Lower leg skin (tissue), 3 donors: ENCODE measurements around the gene SGIP1.

Source experiments
- POLR2A ChIP-seq, 2 donors: fragments of 450-650 bp; IDR thresholded peaks; one replicate each; pipeline ENCODE4 v1.6.1; 2016 to 2017; ENCODE audit warnings: antibody characterized with exemption in 2 of 2, mild to moderate bottlenecking in 1 of 2, moderate library complexity in 1 of 2
- TF ChIP-seq, protein P1 (sequence below), 3 donors: fragments of 450-650 bp; IDR thresholded peaks; one replicate each; pipeline ENCODE4 v1.5.1; 2016; ENCODE audit warnings: antibody characterized with exemption in 3 of 3, mild to moderate bottlenecking in 3 of 3, moderate library complexity in 2 of 3

- TF ChIP-seq, protein P1, sequence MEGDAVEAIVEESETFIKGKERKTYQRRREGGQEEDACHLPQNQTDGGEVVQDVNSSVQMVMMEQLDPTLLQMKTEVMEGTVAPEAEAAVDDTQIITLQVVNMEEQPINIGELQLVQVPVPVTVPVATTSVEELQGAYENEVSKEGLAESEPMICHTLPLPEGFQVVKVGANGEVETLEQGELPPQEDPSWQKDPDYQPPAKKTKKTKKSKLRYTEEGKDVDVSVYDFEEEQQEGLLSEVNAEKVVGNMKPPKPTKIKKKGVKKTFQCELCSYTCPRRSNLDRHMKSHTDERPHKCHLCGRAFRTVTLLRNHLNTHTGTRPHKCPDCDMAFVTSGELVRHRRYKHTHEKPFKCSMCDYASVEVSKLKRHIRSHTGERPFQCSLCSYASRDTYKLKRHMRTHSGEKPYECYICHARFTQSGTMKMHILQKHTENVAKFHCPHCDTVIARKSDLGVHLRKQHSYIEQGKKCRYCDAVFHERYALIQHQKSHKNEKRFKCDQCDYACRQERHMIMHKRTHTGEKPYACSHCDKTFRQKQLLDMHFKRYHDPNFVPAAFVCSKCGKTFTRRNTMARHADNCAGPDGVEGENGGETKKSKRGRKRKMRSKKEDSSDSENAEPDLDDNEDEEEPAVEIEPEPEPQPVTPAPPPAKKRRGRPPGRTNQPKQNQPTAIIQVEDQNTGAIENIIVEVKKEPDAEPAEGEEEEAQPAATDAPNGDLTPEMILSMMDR (IDR thresholded peaks at IDR 0.05) = no peak
- TF ChIP-seq POLR2A (IDR thresholded peaks at IDR 0.05) = no peak
These were observed 62.2 kb downstream of the SGIP1 start for GRCh38 chr1:66596191-66596590.
